IMR-90 (cell line): ENCODE measurements around the gene RNPC3.
"Not testable (repeated sequence)": the region's sequence is repeated elsewhere in the genome, so short reads cannot be mapped to it uniquely, and the experiment has no call there.

Experiments
- BHLHE40 ChIP-seq: fragments of 150-350 bp; IDR thresholded peaks from 2 replicates; pipeline ENCODE4 v1.6.1; 2016; ENCODE audit warnings: mild to moderate bottlenecking, low read depth, low read length
- MAFK ChIP-seq: IDR thresholded peaks from 2 replicates; pipeline ENCODE4 v1.6.1; 2012; ENCODE audit warnings: low read depth, low read length, improper control_type of control experiment
- MXI1 ChIP-seq: IDR thresholded peaks from 2 replicates; pipeline ENCODE4 v1.6.1; 2012; ENCODE audit warnings: low read depth, mild to moderate bottlenecking, low read length, moderate library complexity, borderline replicate concordance
- POLR2A ChIP-seq: IDR thresholded peaks from 2 replicates; pipeline ENCODE4 v1.6.1; 2012; ENCODE audit warnings: mild to moderate bottlenecking, low read depth, low read length
- TF ChIP-seq, protein P1 (sequence below): conservative IDR thresholded peaks from 2 replicates; pipeline ENCODE4 v1.5.1; 2012; ENCODE audit warnings: mild to moderate bottlenecking, low read depth, low read length, improper control_type of control experiment

DNA sequence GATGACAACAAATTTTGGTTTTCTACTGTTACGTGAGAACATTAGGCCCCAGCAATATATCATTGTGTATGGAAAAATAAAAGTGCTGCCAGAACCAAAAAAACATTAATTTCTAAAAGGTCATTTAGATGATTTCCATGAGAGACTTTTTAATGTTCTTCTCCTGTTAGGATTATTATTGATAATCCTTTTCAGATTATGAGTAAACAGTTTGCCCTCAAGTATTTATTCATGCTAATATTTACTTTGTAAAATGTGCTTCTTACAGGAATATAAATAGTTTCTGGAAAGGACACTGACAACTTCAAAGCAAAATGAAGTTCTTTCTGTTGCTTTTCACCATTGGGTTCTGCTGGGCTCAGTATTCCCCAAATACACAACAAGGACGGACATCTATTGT, 45.8 kb downstream of the RNPC3 start, which contains the start of gene AMY2B:
- TF ChIP-seq, protein P1, sequence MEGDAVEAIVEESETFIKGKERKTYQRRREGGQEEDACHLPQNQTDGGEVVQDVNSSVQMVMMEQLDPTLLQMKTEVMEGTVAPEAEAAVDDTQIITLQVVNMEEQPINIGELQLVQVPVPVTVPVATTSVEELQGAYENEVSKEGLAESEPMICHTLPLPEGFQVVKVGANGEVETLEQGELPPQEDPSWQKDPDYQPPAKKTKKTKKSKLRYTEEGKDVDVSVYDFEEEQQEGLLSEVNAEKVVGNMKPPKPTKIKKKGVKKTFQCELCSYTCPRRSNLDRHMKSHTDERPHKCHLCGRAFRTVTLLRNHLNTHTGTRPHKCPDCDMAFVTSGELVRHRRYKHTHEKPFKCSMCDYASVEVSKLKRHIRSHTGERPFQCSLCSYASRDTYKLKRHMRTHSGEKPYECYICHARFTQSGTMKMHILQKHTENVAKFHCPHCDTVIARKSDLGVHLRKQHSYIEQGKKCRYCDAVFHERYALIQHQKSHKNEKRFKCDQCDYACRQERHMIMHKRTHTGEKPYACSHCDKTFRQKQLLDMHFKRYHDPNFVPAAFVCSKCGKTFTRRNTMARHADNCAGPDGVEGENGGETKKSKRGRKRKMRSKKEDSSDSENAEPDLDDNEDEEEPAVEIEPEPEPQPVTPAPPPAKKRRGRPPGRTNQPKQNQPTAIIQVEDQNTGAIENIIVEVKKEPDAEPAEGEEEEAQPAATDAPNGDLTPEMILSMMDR: not testable (repeated sequence)
- TF ChIP-seq MAFK, MXI1, POLR2A, BHLHE40: not testable (repeated sequence)
